ENCODE measurements around the gene ADAP1.

The ADAP1 gene

GRCh38 chr7:922334-923107 is 32.0 kb downstream of the ADAP1 start:
- no peak for DNase-seq (ENCODE audit: low spot score)

GRCh38 chr7:921581-922333 is 32.7 kb downstream of the ADAP1 start:
- no peak for DNase-seq (ENCODE audit: low spot score)

GRCh38 chr7:921071-921461 is 33.4 kb downstream of the ADAP1 start:
- DNase-seq (ENCODE audit: low spot score), result no peak

GRCh38 chr7:920351-921070 is 34.0 kb downstream of the ADAP1 start:
- no peak for DNase-seq (ENCODE audit: low spot score)

GRCh38 chr7:919924-920341 is 34.5 kb downstream of the ADAP1 start:
- no peak for DNase-seq (ENCODE audit: low spot score)

GRCh38 chr7:919114-919442 is 35.4 kb downstream of the ADAP1 start:
- DNase-seq (ENCODE audit: low spot score), result no peak

- DNase-seq (ENCODE audit: low spot score), result no peak
These were observed 35.9 kb downstream of the ADAP1 start for GRCh38 chr7:918441-919113.

GRCh38 chr7:918118-918425 is 36.4 kb downstream of the ADAP1 start:
- no peak for DNase-seq (ENCODE audit: low spot score)

GRCh38 chr7:917255-918117 is 37.0 kb downstream of the ADAP1 start:
- DNase-seq (ENCODE audit: low spot score), result no peak

GRCh38 chr7:916291-916941 is 38.1 kb downstream of the ADAP1 start:
- no peak for DNase-seq (ENCODE audit: low spot score)

GRCh38 chr7:915291-916218 is 38.9 kb downstream of the ADAP1 start:
- DNase-seq (ENCODE audit: low spot score), result no peak

GRCh38 chr7:914521-915194 is 39.8 kb downstream of the ADAP1 start:
- DNase-seq (ENCODE audit: low spot score), result no peak

- DNase-seq (ENCODE audit: low spot score), result no peak
These were observed 40.6 kb downstream of the ADAP1 start for GRCh38 chr7:913736-914520.

- no peak for DNase-seq (ENCODE audit: low spot score)
These were observed 42.5 kb downstream of the ADAP1 start for GRCh38 chr7:911791-912480.

GRCh38 chr7:910931-911431 is 43.5 kb downstream of the ADAP1 start:
- no peak for DNase-seq (ENCODE audit: low spot score)

- no peak for DNase-seq (ENCODE audit: low spot score)
These were observed 44.0 kb downstream of the ADAP1 start for GRCh38 chr7:910441-910861.
